OCI-M1 (cell line): ENCODE data around the gene ZNF483.
"Not testable (repeated sequence)": the region's sequence is repeated elsewhere in the genome, so short reads cannot be mapped to it uniquely, and the experiment has no call there.

Source experiments
- DNase-seq: peaks from one replicate; lab custom pipeline; 2025; lab: John Stamatoyannopoulos, UW

The ZNF483 gene

GRCh38 chr9:111542497-111543254, 17.7 kb downstream of the ZNF483 start:
- DNase-seq = no peak

GRCh38 chr9:111548623-111549022, 23.6 kb downstream of the ZNF483 start:
- no peak for DNase-seq

- DNase-seq = not testable (repeated sequence)
These were observed 30.4 kb downstream of the ZNF483 start for GRCh38 chr9:111555425-111555824.

GRCh38 chr9:111559000-111559610, 34.1 kb downstream of the ZNF483 start:
- no peak for DNase-seq

GRCh38 chr9:111561165-111561719, 36.3 kb downstream of the ZNF483 start:
- no peak for DNase-seq

- DNase-seq = no peak
These were observed 41.3 kb downstream of the ZNF483 start for GRCh38 chr9:111566234-111566633.

- DNase-seq = peak; percentile 3
These were observed 43.1 kb downstream of the ZNF483 start for GRCh38 chr9:111568127-111568526.

GRCh38 chr9:111572950-111573604, 48.1 kb downstream of the ZNF483 start:
- DNase-seq = no peak

- no peak for DNase-seq
These were observed 57.9 kb downstream of the ZNF483 start for GRCh38 chr9:111582888-111583287.

GRCh38 chr9:111586378-111586777, 61.4 kb downstream of the ZNF483 start:
- no peak for DNase-seq

- DNase-seq = no peak
These were observed 63.9 kb downstream of the ZNF483 start for GRCh38 chr9:111588846-111589245.

GRCh38 chr9:111597852-111598732, 73.1 kb downstream of the ZNF483 start:
- DNase-seq = peak; percentile 75

- DNase-seq = peak; percentile 18
These were observed 73.7 kb downstream of the ZNF483 start for GRCh38 chr9:111598733-111599091.

- DNase-seq = peak; percentile 60
These were observed 74.3 kb downstream of the ZNF483 start, which contains the start of gene PTGR1 for GRCh38 chr9:111599092-111599954. TSS of gene PTGR1 (minus strand) at chr9:111599647. CDS start at chr9:111597422, 2,225 bp downstream.

- DNase-seq = no peak
These were observed 75.0 kb downstream of the ZNF483 start for GRCh38 chr9:111599955-111600343.

GRCh38 chr9:111601237-111602018, 76.4 kb downstream of the ZNF483 start:
- DNase-seq = peak; percentile 44

- DNase-seq = no peak
These were observed 78.1 kb downstream of the ZNF483 start for GRCh38 chr9:111603041-111603440.

GRCh38 chr9:111604054-111604615, 79.2 kb downstream of the ZNF483 start:
- DNase-seq = no peak

- no peak for DNase-seq
These were observed 80.1 kb downstream of the ZNF483 start for GRCh38 chr9:111605041-111605559.
